H9 (cell line): ENCODE results near the gene PELO. TPM values are rescaled to one million over a fixed set of nuclear protein-coding genes. Genes with fewer than 3 reads are reported as not detected.

Experiments used
- DNase-seq: peaks from one replicate; pipeline ENCODE4 v3.0.0-alpha.2; 2017
- H2AFZ ChIP-seq: one replicate; pipeline ENCODE4 v1.6.1; 2013; ENCODE audit warnings: mild to moderate bottlenecking, low read length, control low read depth, moderate library complexity
- H2AK5ac ChIP-seq: 2 replicates; pipeline ENCODE4 v1.6.1; 2013; ENCODE audit warnings: low read length, control low read depth, mixed read lengths; ENCODE audit not compliant: insufficient read length
- H2BK120ac ChIP-seq: one replicate; pipeline ENCODE4 v1.6.1; 2013; ENCODE audit warnings: low read depth, mild to moderate bottlenecking, low read length, control low read depth, inconsistent platforms; ENCODE audit not compliant: poor library complexity, severe bottlenecking
- H2BK12ac ChIP-seq: 2 replicates; pipeline ENCODE4 v1.6.1; 2013; ENCODE audit warnings: low read length, control low read depth, mixed read lengths, low read depth; ENCODE audit not compliant: insufficient read length
- H2BK15ac ChIP-seq: 2 replicates; pipeline ENCODE4 v1.6.1; 2013; ENCODE audit warnings: low read depth, low read length, control low read depth
- H2BK20ac ChIP-seq: one replicate; pipeline ENCODE4 v1.6.1; 2013; ENCODE audit warnings: low read depth, mild to moderate bottlenecking, low read length, control low read depth, inconsistent platforms; ENCODE audit not compliant: poor library complexity, severe bottlenecking
- H2BK5ac ChIP-seq: 2 replicates; pipeline ENCODE4 v1.6.1; 2013; ENCODE audit warnings: low read length, control low read depth, mixed read lengths; ENCODE audit not compliant: insufficient read length
- H3K14ac ChIP-seq: 2 replicates; pipeline ENCODE4 v1.6.1; 2013; ENCODE audit warnings: low read length, control low read depth; ENCODE audit not compliant: insufficient read depth
- H3K18ac ChIP-seq: 2 replicates; pipeline ENCODE4 v1.6.1; 2013; ENCODE audit warnings: low read depth, mild to moderate bottlenecking, mixed read lengths, low read length, control low read depth; ENCODE audit not compliant: insufficient read length
- H3K23ac ChIP-seq: 2 replicates; pipeline ENCODE4 v1.6.1; 2013; ENCODE audit warnings: low read length, control low read depth, mixed read lengths, low read depth; ENCODE audit not compliant: insufficient read length
- H3K23me2 ChIP-seq: 2 replicates; pipeline ENCODE4 v1.6.1; 2013; ENCODE audit warnings: low read depth, mild to moderate bottlenecking, mixed read lengths, low read length, control low read depth; ENCODE audit not compliant: insufficient read length, poor library complexity, severe bottlenecking
- H3K27ac ChIP-seq: 2 replicates; pipeline ENCODE4 v1.5.1; 2013; ENCODE audit warnings: low read length, control low read depth, mixed read lengths, low read depth; ENCODE audit not compliant: insufficient read length
- H3K27me3 ChIP-seq: 2 replicates; pipeline ENCODE4 v1.6.1; 2013; ENCODE audit warnings: low read length, control low read depth, inconsistent platforms; ENCODE audit not compliant: insufficient read depth
- H3K4ac ChIP-seq: 2 replicates; pipeline ENCODE4 v1.6.1; 2013; ENCODE audit warnings: low read depth, mild to moderate bottlenecking, control low read depth, inconsistent platforms, low read length, moderate library complexity
- H3K4me1 ChIP-seq: 2 replicates; pipeline ENCODE4 v1.6.1; 2013; ENCODE audit warnings: low read length, control low read depth, inconsistent platforms; ENCODE audit not compliant: insufficient read depth
- H3K4me2 ChIP-seq: 2 replicates; pipeline ENCODE4 v1.6.1; 2013; ENCODE audit warnings: low read length, control low read depth, mixed read lengths; ENCODE audit not compliant: insufficient read length, insufficient read depth
- H3K56ac ChIP-seq: 2 replicates; pipeline ENCODE4 v1.6.1; 2013; ENCODE audit warnings: low read depth, mild to moderate bottlenecking, mixed read lengths, low read length, control low read depth; ENCODE audit not compliant: insufficient read length
- H3K79me1 ChIP-seq: 2 replicates; pipeline ENCODE4 v1.6.1; 2013; ENCODE audit warnings: low read depth, mild to moderate bottlenecking, moderate library complexity, low read length, control low read depth, inconsistent platforms; ENCODE audit not compliant: insufficient read depth, poor library complexity, severe bottlenecking
- H3K79me2 ChIP-seq: 2 replicates; pipeline ENCODE4 v1.6.1; 2013; ENCODE audit warnings: low read length, control low read depth, inconsistent platforms; ENCODE audit not compliant: insufficient read depth
- H3K9ac ChIP-seq: 2 replicates; pipeline ENCODE4 v1.6.1; 2013; ENCODE audit warnings: low read length, control low read depth, mixed read lengths; ENCODE audit not compliant: insufficient read length; ENCODE audit errors: extremely low read depth
- H3K9me3 ChIP-seq: one replicate; pipeline ENCODE4 v1.6.1; 2013; ENCODE audit warnings: low read depth, low read length, inconsistent platforms; ENCODE audit not compliant: control insufficient read depth
- H3T11ph ChIP-seq: one replicate; pipeline ENCODE4 v1.6.1; 2013; ENCODE audit warnings: mild to moderate bottlenecking, low read length, control low read depth, inconsistent platforms
- H4K20me1 ChIP-seq: one replicate; pipeline ENCODE4 v1.6.1; 2013; ENCODE audit not compliant: control insufficient read depth, insufficient read length, insufficient read depth
- H4K5ac ChIP-seq: 2 replicates; pipeline ENCODE4 v1.6.1; 2013; ENCODE audit warnings: low read depth, mild to moderate bottlenecking, mixed read lengths, low read length, control low read depth; ENCODE audit not compliant: insufficient read length
- H4K8ac ChIP-seq: replicated peaks from 2 replicates; pipeline ENCODE4 v1.6.1; 2013; ENCODE audit warnings: low read length, control low read depth, mixed read lengths, low read depth; ENCODE audit not compliant: insufficient read length
- H4K91ac ChIP-seq: 2 replicates; pipeline ENCODE4 v1.6.1; 2013; ENCODE audit warnings: low read depth, mild to moderate bottlenecking, moderate library complexity, mixed read lengths, low read length, control low read depth; ENCODE audit not compliant: insufficient read length
- H3K27ac Mint-ChIP-seq, 3 experiments: 2 replicates in 2 of 3; 3 replicates in 1 of 3; pipeline ENCODE4 v1.8.0; 2020 to 2021; ENCODE audit warnings: mixed read lengths in 3 of 3, mild to moderate bottlenecking in 1 of 3, moderate library complexity in 1 of 3
- H3K27me3 Mint-ChIP-seq: 2 replicates; pipeline ENCODE4 v1.8.0; 2021; ENCODE audit warnings: low read depth, mild to moderate bottlenecking, moderate library complexity, mixed read lengths
- H3K36me3 Mint-ChIP-seq, 3 experiments: 2 replicates in 2 of 3; 3 replicates in 1 of 3; pipeline ENCODE4 v1.8.0; 2020 to 2021; ENCODE audit warnings: low read depth in 3 of 3, mixed read lengths in 3 of 3; ENCODE audit not compliant: insufficient read depth in 1 of 3
- H3K4me1 Mint-ChIP-seq, 2 experiments: 2 replicates each; pipeline ENCODE4 v1.8.0; 2020; ENCODE audit warnings: mixed read lengths in 2 of 2
- H3K4me3 Mint-ChIP-seq, 2 experiments: 2 replicates in 1 of 2; 3 replicates in 1 of 2; pipeline ENCODE4 v1.8.0; 2020 to 2021; ENCODE audit warnings: mild to moderate bottlenecking in 2 of 2, mixed read lengths in 2 of 2, moderate library complexity in 1 of 2
- H3K9me3 Mint-ChIP-seq, 2 experiments: 2 replicates in 1 of 2; 3 replicates in 1 of 2; pipeline ENCODE4 v1.8.0; 2020; ENCODE audit warnings: mild to moderate bottlenecking in 2 of 2, mixed read lengths in 2 of 2, moderate library complexity in 1 of 2
- WGBS: extraction: QIAGEN DNeasy Blood & Tissue Kit; methylation state at CpG from one replicate; pipeline ENCODE4 v1.1.7; 2013; ENCODE audit warnings: missing lambda C conversion rate, low lambda C conversion rate, mixed read lengths; ENCODE audit not compliant: insufficient read length; ENCODE audit errors: extremely low coverage; 5-methylcytosine and 5-hydroxymethylcytosine counted together
- total RNA-seq: library from RNA; stranded (reverse); gene quantifications from 2 replicates; pipeline ENCODE4 v1.2.1, GENCODE V29; 2021
- TF ChIP-seq, protein P1 (sequence below): fragments of 200-600 bp; sonication (generic); conservative IDR thresholded peaks from 3 replicates; pipeline ENCODE4 v1.8.0; 2021; ENCODE audit warnings: antibody characterized with exemption, mild to moderate bottlenecking

Gene PELO
- total RNA-seq, 1 experiment from 2014 or later, result 20.3 TPM

DNA sequence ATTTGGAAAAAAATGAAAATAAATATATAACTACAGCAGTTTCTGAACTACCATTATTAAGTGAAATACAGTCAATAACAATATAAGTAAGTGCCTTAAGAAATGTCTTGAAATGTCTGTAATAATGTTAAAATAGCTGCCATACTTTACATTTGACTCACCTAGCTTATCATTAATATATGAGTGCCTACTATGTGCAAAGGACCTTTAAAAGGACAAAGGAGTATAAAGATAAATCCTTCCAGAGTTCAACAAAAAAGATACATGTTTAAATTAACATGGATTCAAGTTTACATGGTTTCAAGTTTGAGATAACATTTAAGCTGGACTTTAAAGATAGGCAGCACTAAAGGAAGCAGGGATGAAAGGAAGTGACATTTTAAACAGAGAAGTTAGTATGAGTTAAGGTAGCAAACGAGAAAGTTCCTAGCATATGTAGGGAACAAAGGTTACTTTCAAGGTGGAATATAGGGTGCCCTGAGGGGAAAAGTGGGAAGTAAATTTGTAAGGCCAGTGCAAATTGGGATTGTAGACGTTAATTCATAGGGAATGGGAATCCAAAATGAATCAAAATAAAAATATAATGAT is 8.9 kb downstream of the PELO start:
- H3K27me3 Mint-ChIP-seq, result no peaks in the 10 kb centered on the region

More for the DNA sequence above, 8.9 kb downstream of the PELO start:
- Histone ChIP-seq H3K4me1 (peaks cover 6% of the 10 kb centered on the region; the same call in 1 of the 2 replicates), H2BK12ac (no peak overlapping the region), H2BK15ac (no peak overlapping the region), H3K23ac (no peak overlapping the region), H3K56ac (no peak overlapping the region), H3K27me3 (no peaks in the 10 kb centered on the region), H2BK20ac (no peak overlapping the region), H3T11ph (no peak overlapping the region), H4K20me1 (no peaks in the 10 kb centered on the region), H3K18ac (no peak overlapping the region), H3K9ac (no peak overlapping the region), H3K4ac (no peak overlapping the region), H4K8ac (no peak overlapping the region), H2AFZ (no peak overlapping the region), H3K79me1 (no peaks in the 10 kb centered on the region), H2AK5ac (no peak overlapping the region), H2BK5ac (no peak overlapping the region), H4K5ac (no peak overlapping the region), H3K27ac (no peak overlapping the region), H4K91ac (no peak overlapping the region), H3K4me2 (no peak overlapping the region), H3K79me2 (peaks cover 5% of the 10 kb centered on the region; the same call in 1 of the 2 replicates), H2BK120ac (no peak overlapping the region), H3K9me3 (no peaks in the 10 kb centered on the region), H3K23me2 (peaks cover 25% of the 10 kb centered on the region), H3K14ac (no peak overlapping the region)
- DNase-seq, result no peak
- TF ChIP-seq, protein P1, sequence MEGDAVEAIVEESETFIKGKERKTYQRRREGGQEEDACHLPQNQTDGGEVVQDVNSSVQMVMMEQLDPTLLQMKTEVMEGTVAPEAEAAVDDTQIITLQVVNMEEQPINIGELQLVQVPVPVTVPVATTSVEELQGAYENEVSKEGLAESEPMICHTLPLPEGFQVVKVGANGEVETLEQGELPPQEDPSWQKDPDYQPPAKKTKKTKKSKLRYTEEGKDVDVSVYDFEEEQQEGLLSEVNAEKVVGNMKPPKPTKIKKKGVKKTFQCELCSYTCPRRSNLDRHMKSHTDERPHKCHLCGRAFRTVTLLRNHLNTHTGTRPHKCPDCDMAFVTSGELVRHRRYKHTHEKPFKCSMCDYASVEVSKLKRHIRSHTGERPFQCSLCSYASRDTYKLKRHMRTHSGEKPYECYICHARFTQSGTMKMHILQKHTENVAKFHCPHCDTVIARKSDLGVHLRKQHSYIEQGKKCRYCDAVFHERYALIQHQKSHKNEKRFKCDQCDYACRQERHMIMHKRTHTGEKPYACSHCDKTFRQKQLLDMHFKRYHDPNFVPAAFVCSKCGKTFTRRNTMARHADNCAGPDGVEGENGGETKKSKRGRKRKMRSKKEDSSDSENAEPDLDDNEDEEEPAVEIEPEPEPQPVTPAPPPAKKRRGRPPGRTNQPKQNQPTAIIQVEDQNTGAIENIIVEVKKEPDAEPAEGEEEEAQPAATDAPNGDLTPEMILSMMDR, result no peak
- Mint-ChIP-seq H3K4me1 (peaks cover 29 to 32% of the 10 kb centered on the region in 2 experiments), H3K27ac (no peak overlapping the region; a peak in 1 of 7 replicates), H3K9me3 (no peaks in the 10 kb centered on the region; a peak in 1 of 5 replicates), H3K4me3 (no peak overlapping the region), H3K36me3 (peaks cover 3 to 6% (median 5%) of the 10 kb centered on the region in 3 experiments; a peak in 6 of 7 replicates)
- no CpG with 5 or more reads among the region's 2 CpGs for WGBS
